ENCODE results near the gene DDX55.

DDX55 gene

DNA sequence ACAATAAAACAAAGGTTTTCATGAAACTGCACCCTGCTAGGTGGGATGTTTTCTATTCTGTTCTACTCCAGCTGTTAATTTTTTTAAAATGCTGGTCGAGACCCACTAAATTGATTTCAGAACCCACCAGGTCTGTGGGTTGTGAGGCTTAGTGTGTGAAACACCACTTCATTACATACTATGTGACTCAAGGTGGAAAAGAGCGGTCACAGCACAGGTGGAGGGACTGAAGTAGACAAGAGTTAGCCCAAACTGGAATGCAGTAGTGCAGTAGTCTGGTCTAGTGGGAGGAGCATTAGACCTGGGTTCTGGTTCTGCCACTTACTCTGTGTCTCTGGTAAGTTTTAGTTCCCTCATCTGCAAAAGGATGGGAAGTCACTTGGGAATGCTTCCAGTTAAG is 12.2 kb downstream of the DDX55 start:
- FAIRE-seq (no peak), DNase-seq (ENCODE audit: low spot score) (no peak)

DNA sequence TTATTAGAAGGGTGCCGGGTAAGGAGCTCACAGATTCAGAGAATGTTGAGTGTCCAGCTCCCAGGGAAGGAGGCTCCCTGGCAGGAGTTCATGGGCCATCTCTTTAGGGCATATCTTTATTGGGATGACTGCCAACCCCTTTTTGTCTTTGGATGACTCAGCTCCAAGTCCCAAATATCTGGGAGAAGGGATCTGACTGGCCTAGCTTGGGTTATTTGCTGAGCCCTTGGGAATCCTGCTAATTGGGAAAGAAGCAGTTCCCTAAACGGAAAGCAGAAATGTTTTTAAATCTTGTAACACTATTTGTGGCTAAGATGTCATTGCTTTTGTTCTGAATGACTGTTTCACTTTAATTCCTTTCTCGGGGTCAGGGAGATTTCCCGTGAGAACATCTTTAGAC is 12.6 kb downstream of the DDX55 start:
- DNase-seq (ENCODE audit: low spot score) (no peak), FAIRE-seq (no peak)

DNA sequence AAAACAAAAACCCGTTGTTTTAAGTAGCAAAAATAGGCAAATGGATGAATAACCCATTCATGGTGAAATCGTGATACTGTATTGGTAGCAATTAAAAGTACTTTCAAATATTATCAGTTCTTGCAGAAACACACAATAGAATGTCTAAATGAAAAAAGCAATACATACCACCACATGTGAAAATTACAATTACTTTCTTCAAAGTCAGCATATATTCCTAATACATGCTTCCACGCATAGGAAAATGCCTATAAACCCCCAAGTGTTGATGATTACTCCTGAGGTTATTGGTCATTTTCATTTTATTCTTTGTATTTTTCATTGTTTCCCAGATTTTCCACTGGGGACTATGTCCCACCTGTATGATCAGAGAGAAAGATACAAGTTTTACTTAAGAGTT is 15.2 kb downstream of the DDX55 start:
- DNase-seq (ENCODE audit: low spot score), result no peak
- FAIRE-seq, result no peak

DNA sequence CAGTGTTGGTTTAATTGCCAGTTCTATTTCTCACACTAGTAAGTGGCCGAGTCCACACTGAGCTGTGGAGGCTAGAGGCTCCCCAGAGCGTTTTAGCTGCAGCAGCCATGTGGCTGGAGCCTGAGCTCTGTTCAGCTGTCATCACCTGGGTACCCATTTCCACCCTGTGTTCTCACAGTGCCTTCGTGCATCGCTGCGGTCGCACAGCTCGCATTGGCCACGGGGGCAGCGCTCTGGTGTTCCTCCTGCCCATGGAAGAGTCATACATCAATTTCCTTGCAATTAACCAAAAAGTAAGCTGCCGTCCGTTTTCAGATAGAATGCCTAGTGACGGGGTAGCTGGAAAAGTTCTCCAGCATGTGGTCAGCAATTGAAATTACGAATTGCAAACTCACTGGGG is 15.7 kb downstream of the DDX55 start:
- FAIRE-seq (no peak), DNase-seq (ENCODE audit: low spot score) (no peak)

DNA sequence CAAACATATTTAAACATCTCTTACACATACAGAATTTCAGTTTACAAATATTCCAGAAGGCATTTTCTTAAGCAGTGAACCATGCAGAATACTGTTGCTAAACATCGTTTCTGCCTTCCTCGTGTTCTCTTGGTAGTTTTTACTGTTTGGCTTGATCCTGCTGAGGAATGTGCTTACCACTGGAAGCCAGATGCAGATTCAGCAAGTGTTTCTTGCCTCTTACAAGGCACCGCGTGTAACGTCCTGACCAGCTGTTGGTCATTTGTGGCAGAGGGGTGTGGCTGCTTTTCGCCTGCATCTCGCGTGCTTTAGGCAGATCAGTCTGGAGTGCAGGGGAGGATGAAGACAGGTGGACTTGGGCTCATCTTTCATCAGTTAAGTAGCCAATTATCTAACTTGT is 19.2 kb downstream of the DDX55 start:
- no peak for FAIRE-seq

DNA sequence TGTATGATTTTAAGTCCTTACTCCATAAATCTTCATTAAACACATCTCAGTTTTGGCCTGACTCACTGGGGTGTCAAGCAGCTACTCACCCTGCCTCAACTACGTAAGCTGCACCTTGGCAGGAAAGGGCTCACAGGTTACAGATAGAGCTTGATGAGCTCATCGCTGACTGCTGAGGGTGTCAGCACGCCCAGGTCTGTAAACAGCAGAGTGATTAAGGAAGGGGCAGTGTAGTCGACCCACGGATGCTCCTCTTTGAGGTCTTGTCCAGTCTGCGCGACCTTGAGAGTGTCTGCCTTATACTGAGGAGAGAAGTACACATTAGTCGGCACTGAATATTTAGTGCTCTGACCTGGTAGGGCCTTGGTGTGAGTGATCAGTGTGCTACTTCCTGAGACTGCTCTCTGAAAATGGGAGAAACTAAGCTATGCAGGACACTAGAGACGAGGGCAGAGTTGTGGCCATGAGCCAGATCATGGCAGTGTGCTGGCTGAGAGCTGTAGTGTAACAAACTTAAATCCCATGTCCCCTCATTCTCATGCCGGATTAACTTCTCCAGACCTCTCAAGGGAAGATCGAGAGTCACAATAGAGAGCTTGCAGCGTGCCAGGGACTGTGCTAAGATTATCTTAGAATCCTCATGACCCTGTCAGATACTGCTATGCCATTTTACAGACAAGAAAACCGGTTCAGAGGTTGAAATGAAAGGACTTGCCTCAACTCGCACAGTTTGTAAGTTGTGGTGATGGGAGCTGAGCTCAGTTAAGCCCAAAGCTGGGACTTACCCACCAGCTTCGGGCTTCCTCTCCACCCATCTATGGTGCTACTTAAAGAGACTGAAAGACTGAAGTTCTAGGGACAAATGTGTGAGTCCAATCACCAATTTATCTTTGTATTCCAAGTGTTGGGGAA is 20.0 kb downstream of the DDX55 start:
- DNase-seq (ENCODE audit: low spot score), result no peak

More for the DNA sequence above, 19.2 kb downstream of the DDX55 start:
- DNase-seq (ENCODE audit: low spot score), result no peak

DNA sequence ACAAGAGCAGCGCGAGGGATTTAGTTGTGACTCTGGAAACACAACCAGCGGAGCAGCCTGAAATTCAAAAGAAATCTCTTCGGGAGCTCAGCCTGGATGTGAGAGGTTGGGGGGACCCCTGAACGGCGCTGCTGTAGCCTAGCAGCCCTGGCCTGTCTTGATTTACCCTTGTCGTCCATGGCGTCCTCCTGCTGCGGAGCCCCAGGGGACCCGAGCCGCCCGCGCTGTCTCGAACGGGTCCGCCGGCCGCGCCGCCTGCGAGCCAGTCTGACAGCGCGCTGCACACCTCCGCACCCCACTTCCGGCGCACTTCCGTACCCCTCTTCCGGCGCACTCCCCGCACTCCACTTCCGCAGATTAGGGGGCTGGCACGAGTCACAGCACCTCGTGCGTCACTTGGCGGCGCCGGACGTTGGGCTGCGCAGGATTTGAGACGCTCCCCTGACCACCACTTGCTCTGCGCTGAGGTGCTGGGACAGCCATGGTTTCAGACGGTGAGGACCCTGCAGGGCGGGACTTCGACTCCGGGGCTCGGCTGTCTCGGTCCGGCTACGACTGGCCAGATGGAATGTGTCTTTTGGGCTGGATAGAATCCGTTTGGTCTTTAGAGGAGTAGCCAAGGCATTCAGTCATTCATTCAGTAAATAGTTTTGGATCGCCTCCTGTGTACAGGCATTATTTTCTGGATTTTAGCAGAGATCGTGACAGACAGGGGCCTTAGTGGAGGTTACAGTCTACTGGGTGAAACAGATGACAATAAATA is 31.7 kb downstream of the DDX55 start, which contains the start of the genes EIF2B1 and GTF2H3:
Gene EIF2B1 (minus strand): TSS at position 308 of the 763 bp plus-strand sequence. CDS start 129 bp downstream, at position 179.
Gene GTF2H3 (plus strand): TSS at position 451 of the 763 bp plus-strand sequence. CDS start 31 bp downstream, at position 482.
- FAIRE-seq, result peak; percentile 83

More for the DNA sequence above, 20.0 kb downstream of the DDX55 start:
- FAIRE-seq, result no peak

DNA sequence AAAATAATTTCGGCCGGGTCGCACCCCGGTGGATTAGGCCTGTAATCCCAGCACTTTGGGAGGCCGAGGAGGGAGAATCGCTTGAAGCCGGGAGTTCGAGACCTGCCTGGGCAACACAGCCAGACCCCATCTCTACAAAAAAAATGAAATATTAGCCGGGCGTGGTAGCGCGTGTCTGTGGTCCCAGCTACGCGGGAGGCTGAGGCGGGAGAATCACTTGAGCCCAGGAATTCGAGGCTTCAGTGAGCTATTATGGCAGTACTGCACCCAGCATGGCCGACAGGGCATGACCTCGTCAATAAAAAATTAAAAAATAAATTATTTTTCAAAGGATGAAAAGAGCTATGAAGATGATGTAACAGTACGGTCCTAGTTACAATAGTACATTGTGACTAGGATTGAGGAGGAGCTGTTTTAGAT is 32.3 kb downstream of the DDX55 start:
- FAIRE-seq (no peak), DNase-seq (ENCODE audit: low spot score) (no peak)

More for the DNA sequence above, 31.7 kb downstream of the DDX55 start, which contains the start of the genes EIF2B1 and GTF2H3:
- DNase-seq (ENCODE audit: low spot score), result peak; percentile 99

DNA sequence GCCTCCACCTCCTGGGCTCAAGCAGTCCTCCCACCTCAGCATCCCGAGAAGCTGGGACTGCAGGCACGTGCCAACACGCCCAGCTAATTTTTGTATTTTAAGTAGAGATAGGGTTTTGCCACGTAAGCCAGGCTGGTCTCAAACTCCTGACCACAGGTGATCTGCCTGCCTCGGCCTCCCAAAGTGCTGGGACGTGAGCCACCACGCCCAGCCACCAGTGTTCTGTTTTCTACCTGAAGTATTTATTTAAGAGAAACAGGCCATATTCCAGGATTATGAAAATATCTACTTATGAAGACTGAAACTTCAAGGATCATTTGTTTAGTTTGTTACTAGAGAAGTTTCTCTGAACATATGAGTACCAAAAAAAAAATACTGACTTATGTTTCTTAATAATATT is 42.0 kb downstream of the DDX55 start:
- no peak for DNase-seq (ENCODE audit: low spot score)

DNA sequence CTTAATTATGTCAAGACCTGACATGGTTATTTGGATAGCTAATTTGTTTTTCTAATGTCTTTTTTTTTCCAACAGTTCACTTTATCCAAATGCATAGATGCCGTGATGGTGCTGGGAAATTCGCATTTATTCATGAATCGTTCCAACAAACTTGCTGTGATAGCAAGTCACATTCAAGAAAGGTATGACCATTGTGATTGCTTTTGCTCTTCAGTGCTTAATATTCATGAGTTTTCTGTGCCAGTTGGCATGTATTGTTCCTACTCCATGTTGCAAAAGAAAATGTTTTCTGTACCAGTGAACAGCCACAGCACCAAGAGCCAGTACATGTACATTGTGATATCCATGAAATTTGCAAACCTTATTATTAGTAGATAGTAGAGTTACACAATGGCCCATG is 43.5 kb downstream of the DDX55 start:
- DNase-seq (ENCODE audit: low spot score) (no peak), FAIRE-seq (no peak)

More for the DNA sequence above, 42.0 kb downstream of the DDX55 start:
- no peak for FAIRE-seq

DNA sequence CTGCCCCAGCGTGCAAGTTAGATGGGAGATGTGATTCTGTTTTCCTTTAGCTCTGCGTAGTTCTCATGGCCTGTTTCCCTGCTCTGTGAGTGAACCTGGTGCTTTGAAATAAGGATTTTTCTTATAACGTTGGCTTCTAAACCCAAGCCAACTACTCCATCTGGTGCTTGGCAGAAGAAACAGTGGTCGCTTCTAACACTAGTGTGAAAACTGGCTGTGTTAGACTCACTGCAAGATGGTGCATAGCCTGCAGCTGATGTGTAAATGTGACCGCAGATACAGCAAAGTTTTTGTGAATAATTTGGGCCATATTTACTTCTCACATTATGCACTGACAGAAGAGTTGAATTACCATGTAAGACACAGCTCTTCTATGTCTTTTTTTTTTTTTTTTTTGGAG is 44.0 kb downstream of the DDX55 start:
- DNase-seq (ENCODE audit: low spot score), result no peak
- no peak for FAIRE-seq

DNA sequence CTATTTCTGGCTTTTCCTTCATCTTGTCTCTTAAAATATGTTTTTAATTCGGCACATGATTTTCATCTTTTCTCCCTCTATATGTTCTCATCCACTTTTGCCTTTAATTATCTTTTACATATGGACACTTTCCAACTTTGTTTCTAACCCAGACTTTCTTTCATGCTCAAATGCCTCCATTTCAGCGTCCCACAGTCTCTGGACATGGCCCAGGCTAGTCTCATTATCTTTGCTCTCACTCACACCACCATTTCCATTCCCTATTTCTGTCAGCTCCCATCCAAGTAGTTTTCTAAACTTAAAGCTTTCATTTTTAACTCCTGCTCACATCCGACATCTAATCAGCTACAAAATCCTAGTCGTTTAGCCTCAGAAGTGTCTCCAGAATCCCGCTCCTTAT is 46.5 kb downstream of the DDX55 start:
- DNase-seq (ENCODE audit: low spot score) (no peak), FAIRE-seq (no peak)

DNA sequence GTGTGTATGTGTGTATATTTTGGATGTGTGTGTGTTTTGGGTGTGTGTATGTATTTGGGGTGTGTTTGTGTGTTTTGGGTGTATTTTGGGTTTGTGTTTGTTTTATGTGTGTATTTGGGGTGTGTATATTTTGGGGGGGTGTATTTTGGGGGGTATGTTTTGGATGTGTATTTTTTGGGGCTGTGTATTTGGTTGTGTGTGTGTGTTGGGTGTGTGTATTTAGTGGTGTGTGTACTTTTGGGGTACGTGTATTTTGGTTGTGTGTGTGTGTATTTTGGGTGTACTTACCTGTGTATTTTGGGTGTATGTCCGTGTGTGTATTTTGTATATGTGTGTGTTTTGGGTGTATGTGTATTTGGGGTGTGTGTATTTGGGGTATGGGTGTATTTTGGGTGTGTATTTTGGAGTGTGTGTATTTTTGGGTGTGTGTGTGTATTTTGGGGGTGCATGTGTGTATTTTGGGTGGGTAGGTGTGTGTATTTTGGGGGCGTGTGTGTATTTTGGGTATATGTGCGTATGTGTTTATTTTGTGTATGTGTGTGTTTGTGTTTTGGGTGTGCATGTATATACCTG is 52.3 kb downstream of the DDX55 start:
- FAIRE-seq, result no peak

DNA sequence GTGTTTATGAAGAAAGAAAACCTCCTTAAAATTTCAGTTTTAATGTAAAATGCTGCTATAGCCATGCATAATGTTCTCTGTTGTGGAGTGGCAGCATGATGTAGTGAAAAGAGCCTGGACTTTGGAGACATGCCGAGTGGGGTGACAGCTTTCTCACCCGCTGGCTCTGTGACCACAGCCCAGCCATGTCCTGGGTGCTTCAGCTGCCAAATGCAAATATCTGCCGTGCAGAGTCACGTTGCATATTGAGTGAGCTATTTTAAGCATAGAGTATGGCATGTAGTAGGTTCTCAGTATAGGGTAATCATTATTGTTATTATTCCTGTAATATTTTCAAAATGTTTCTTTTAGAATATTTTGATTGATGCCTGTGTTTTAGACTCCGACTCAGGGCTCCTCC is 53.5 kb downstream of the DDX55 start:
- no peak for FAIRE-seq
- no peak for DNase-seq (ENCODE audit: low spot score)

More for the DNA sequence above, 52.3 kb downstream of the DDX55 start:
- DNase-seq (ENCODE audit: low spot score), result no peak

DNA sequence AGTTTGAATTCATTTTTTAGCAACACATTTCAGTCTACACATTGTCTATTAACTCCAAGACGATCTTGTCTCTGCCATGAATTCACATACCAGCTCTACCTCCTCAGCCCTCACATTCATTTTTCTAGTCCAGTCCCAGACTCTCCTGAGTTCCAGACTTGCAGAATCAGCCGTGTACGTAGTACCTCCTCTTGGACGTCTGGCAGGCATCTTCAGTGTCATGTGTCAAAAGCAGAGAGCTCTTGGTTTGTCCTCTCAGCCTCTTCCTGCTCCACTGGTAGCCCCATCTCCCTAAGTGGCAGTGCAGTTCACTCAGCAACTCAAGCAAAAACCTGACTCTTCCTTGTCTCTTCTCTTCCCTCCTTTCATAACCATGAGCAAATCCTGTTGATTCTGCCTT is 54.5 kb downstream of the DDX55 start:
- FAIRE-seq, result no peak

DNA sequence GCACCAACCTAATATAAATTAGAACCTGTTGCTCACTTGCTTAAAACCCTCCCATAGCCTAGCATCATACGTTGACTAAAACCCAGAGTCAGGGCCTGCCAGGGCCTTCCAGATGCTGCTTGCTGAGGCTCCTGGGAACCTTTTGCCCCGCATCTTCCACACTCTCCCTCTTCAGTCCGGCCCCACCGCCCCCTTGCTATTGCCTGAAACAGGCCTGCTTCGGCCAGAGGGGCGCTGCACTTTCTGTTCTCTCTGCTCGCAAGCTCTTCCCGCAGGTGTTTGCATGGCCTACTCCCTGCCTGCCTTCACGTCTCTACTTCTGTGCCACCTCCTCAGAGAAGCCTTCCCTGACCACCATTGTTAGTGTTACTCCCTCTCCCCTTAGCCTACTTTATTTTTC is 55.3 kb downstream of the DDX55 start:
- DNase-seq (ENCODE audit: low spot score), result no peak
- FAIRE-seq, result no peak

More for the DNA sequence above, 54.5 kb downstream of the DDX55 start:
- DNase-seq (ENCODE audit: low spot score), result no peak

DNA sequence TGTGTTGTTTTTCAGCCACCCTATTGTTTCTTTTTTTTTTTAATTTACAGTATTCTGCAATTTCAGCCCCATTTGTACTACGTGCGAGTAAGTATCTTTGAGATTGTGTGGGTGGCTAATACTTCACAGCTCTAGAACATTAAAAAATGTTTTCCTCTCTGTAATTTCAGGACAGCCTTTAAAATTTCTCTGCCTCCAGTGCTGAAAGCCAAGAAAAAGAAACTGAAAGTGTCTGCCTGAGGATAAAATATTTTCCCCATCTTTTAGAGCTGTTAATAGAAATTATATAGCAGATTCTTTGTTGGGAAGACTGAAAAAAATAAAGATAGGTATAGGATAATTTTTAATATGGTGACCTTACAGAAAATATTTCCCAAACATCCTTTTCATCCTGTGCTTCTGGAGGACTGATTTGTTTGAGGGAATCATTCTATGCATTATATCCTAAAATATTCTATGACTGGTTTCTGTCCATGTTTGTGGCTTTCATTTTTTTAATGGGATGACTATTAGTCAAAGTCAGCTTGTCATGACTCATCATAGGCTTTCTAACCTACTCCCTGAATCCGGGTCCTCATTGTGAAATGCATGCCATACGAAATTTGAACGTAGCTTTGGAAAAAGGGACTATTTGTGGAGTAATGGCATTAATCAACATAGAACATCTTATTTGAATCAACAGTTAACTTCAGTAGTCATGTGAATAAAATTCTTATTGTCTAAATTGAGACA is 58.3 kb downstream of the DDX55 start:
- peak; percentile 57 for DNase-seq (ENCODE audit: low spot score)

DNA sequence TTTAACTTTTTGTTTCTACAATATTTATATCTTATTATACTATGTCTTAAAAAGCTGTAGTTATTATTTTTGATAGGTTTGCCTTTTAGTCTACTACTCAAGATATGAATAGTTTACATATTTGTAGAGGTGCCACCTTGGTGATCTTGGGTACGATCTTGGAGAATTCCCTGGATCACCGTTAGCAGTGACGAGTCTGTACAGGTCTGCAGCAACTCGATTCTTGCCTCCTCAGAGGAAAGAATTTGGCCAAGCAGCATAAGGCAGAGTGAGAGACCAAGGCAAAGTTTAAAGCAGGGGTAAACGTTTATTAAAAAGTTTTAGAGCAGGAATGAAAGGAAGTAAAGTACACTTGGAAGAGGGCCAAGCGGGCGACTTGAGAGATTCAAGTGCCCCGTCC is 65.9 kb downstream of the DDX55 start:
- FAIRE-seq (no peak), DNase-seq (ENCODE audit: low spot score) (no peak)

More for the DNA sequence above, 58.3 kb downstream of the DDX55 start:
- FAIRE-seq, result no peak

All from urothelium cell line (cell line).